ENCODE data around the gene TSSK2. TPM values are rescaled to one million over a fixed set of nuclear protein-coding genes. Genes with fewer than 3 reads are reported as not detected.

The TSSK2 gene
- total and polyA plus RNA-seq, 2 experiments from 2014 or later = not detected

- Histone ChIP-seq H3K4me2 (peak overlapping the region; percentile 100; the same call in 1 of the 2 replicates), H3K4me3 (peak overlapping the region; percentile 28; the same call in 1 of the 2 replicates), H3F3A (replicated peaks; ENCODE audit: low read depth) (peaks cover 35% of the 10 kb centered on the region), H4K20me1 (replicated peaks; ENCODE audit: insufficient read depth) (peaks cover 7% of the 10 kb centered on the region), H3K9me2 (ENCODE audit: insufficient read depth) (no peaks in the 10 kb centered on the region), H2AFZ (no peak overlapping the region), H3K79me2 (replicated peaks; ENCODE audit: insufficient read depth) (peaks cover 32% of the 10 kb centered on the region), H3K36me3 (ENCODE audit: insufficient read depth) (no peaks in the 10 kb centered on the region), H3K27me3 (ENCODE audit: insufficient read depth) (peaks cover 11% of the 10 kb centered on the region), H3K27ac (ENCODE audit: low read depth) (peak overlapping the region; percentile 88; the same call in 1 of the 2 replicates), H3K4me1 (ENCODE audit: insufficient read depth) (peaks cover 40% of the 10 kb centered on the region)
- H3K27ac Mint-ChIP-seq = peak overlapping the region; percentile 86; the same call in 1 of the 2 replicates
- H3K4me3 Mint-ChIP-seq = no peak overlapping the region
- H3K9me3 Mint-ChIP-seq = no peaks in the 10 kb centered on the region; the same call in 2 of the 3 replicates
- peaks cover 16% of the 10 kb centered on the region; the same call in 2 of the 3 replicates for H3K36me3 Mint-ChIP-seq (ENCODE audit: low read depth)
- TF ChIP-seq ZNF114 (CRISPR knock-in tag; IDR thresholded peaks at IDR 0.05) = no peak
- TF ChIP-seq EZH2phosphoT487 (IDR thresholded peaks at IDR 0.05; ENCODE audit: unreplicated experiment) = no peak
- TF ChIP-seq ZNF462 (CRISPR knock-in tag; IDR thresholded peaks at IDR 0.05) = no peak
- TF ChIP-seq, protein P1, sequence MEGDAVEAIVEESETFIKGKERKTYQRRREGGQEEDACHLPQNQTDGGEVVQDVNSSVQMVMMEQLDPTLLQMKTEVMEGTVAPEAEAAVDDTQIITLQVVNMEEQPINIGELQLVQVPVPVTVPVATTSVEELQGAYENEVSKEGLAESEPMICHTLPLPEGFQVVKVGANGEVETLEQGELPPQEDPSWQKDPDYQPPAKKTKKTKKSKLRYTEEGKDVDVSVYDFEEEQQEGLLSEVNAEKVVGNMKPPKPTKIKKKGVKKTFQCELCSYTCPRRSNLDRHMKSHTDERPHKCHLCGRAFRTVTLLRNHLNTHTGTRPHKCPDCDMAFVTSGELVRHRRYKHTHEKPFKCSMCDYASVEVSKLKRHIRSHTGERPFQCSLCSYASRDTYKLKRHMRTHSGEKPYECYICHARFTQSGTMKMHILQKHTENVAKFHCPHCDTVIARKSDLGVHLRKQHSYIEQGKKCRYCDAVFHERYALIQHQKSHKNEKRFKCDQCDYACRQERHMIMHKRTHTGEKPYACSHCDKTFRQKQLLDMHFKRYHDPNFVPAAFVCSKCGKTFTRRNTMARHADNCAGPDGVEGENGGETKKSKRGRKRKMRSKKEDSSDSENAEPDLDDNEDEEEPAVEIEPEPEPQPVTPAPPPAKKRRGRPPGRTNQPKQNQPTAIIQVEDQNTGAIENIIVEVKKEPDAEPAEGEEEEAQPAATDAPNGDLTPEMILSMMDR (conservative IDR thresholded peaks at IDR 0.05; ENCODE audit: low read depth in 2 of 2) = no peak
- TF ChIP-seq, protein P2, sequence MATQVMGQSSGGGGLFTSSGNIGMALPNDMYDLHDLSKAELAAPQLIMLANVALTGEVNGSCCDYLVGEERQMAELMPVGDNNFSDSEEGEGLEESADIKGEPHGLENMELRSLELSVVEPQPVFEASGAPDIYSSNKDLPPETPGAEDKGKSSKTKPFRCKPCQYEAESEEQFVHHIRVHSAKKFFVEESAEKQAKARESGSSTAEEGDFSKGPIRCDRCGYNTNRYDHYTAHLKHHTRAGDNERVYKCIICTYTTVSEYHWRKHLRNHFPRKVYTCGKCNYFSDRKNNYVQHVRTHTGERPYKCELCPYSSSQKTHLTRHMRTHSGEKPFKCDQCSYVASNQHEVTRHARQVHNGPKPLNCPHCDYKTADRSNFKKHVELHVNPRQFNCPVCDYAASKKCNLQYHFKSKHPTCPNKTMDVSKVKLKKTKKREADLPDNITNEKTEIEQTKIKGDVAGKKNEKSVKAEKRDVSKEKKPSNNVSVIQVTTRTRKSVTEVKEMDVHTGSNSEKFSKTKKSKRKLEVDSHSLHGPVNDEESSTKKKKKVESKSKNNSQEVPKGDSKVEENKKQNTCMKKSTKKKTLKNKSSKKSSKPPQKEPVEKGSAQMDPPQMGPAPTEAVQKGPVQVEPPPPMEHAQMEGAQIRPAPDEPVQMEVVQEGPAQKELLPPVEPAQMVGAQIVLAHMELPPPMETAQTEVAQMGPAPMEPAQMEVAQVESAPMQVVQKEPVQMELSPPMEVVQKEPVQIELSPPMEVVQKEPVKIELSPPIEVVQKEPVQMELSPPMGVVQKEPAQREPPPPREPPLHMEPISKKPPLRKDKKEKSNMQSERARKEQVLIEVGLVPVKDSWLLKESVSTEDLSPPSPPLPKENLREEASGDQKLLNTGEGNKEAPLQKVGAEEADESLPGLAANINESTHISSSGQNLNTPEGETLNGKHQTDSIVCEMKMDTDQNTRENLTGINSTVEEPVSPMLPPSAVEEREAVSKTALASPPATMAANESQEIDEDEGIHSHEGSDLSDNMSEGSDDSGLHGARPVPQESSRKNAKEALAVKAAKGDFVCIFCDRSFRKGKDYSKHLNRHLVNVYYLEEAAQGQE (IDR thresholded peaks at IDR 0.05; ENCODE audit: unreplicated experiment) = no peak
- no peak for TF ChIP-seq STAT1 (IDR thresholded peaks at IDR 0.05; ENCODE audit: unreplicated experiment)
- TF ChIP-seq JUNB (IDR thresholded peaks at IDR 0.05; ENCODE audit: unreplicated experiment) = no peak
- no peak for TF ChIP-seq ZNF331 (CRISPR knock-in tag; IDR thresholded peaks at IDR 0.05; ENCODE audit: low read depth)
- TF ChIP-seq CREB1 (CRISPR knock-in tag; IDR thresholded peaks at IDR 0.05; ENCODE audit: low read depth) = no peak
- no peak for TF ChIP-seq NANOG (IDR thresholded peaks at IDR 0.05; ENCODE audit: borderline replicate concordance)
- TF ChIP-seq, protein P3, sequence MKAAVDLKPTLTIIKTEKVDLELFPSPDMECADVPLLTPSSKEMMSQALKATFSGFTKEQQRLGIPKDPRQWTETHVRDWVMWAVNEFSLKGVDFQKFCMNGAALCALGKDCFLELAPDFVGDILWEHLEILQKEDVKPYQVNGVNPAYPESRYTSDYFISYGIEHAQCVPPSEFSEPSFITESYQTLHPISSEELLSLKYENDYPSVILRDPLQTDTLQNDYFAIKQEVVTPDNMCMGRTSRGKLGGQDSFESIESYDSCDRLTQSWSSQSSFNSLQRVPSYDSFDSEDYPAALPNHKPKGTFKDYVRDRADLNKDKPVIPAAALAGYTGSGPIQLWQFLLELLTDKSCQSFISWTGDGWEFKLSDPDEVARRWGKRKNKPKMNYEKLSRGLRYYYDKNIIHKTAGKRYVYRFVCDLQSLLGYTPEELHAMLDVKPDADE (IDR thresholded peaks at IDR 0.05) = no peak
- no peak; the same call in none of the 2 replicates for TF ChIP-seq POLR2AphosphoS5 (IDR thresholded peaks at IDR 0.05; ENCODE audit: low read depth)
- H3K4me1 Mint-ChIP-seq = peaks cover 48% of the 10 kb centered on the region
- DNase-seq (ENCODE audit: low spot score) (no peak), ATAC-seq (no peak)
- H3K27me3 Mint-ChIP-seq (ENCODE audit: insufficient read depth, low read depth, poor library complexity) = peaks cover 49% of the 10 kb centered on the region
Measured at GRCh38 chr22:19175026-19175601, 44.0 kb downstream of the TSSK2 start.

All from GM23338 (cell line).